ENCODE data around the gene CPT1B.

Gene CPT1B

GRCh38 chr22:50584106-50585096, 6.2 kb upstream of the CPT1B start:
- no peak for DNase-seq

- DNase-seq: no peak
Observed at GRCh38 chr22:50583294-50583861, 5.2 kb upstream of the CPT1B start.

- peak; percentile 99 for DNase-seq
Observed at GRCh38 chr22:50582493-50583293, 4.5 kb upstream of the CPT1B start, which contains the start of gene CHKB. Gene CHKB, minus strand, starts transcription at chr22:50582849. Its CDS starts 68 bp downstream, at chr22:50582781.

GRCh38 chr22:50581950-50582492, 3.8 kb upstream of the CPT1B start:
- DNase-seq: peak; percentile 55

- DNase-seq: no peak
Observed at GRCh38 chr22:50581031-50581949, 3.1 kb upstream of the CPT1B start.

GRCh38 chr22:50579752-50580151, 1.5 kb upstream of the CPT1B start:
- no peak for DNase-seq

- DNase-seq: no peak
Observed at GRCh38 chr22:50578776-50579310, 616 bp upstream of the CPT1B start.

GRCh38 chr22:50577697-50577986, 585 bp downstream of the CPT1B start:
- DNase-seq: no peak

GRCh38 chr22:50576806-50577696, 1.2 kb downstream of the CPT1B start:
- DNase-seq: no peak

GRCh38 chr22:50576070-50576469, 2.2 kb downstream of the CPT1B start:
- DNase-seq: no peak

- DNase-seq: no peak
Observed at GRCh38 chr22:50575426-50575941, 2.7 kb downstream of the CPT1B start.

GRCh38 chr22:50574383-50574755, 3.9 kb downstream of the CPT1B start:
- no peak for DNase-seq

GRCh38 chr22:50573491-50574382, 4.5 kb downstream of the CPT1B start:
- DNase-seq: no peak

- DNase-seq: no peak
Observed at GRCh38 chr22:50572965-50573364, 5.3 kb downstream of the CPT1B start.

- no peak for DNase-seq
Observed at GRCh38 chr22:50571264-50572175, 6.7 kb downstream of the CPT1B start.

- no peak for DNase-seq
Observed at GRCh38 chr22:50570861-50571260, 7.4 kb downstream of the CPT1B start.

GRCh38 chr22:50569896-50570535, 8.2 kb downstream of the CPT1B start:
- DNase-seq: no peak

- no peak for DNase-seq
Observed at GRCh38 chr22:50569041-50569459, 9.2 kb downstream of the CPT1B start.

Data from stimulated activated CD4-positive, alpha-beta T cell treated with anti-CD3 and anti-CD28 coated beads, Interleukin-15, amount 100 ng/mL, for 24 hours (primary cell).